Inflammatory macrophage (primary cell): Measurements from ENCODE around the gene RFX3.
A peak's percentile ranks its signal among the peaks of the same experiment; 100 is the strongest.

Source experiments
- DNase-seq, 2 donors: peaks; one replicate each; pipeline ENCODE4 v3.0.0-alpha.2; 2020 to 2022

The RFX3 gene

DNA sequence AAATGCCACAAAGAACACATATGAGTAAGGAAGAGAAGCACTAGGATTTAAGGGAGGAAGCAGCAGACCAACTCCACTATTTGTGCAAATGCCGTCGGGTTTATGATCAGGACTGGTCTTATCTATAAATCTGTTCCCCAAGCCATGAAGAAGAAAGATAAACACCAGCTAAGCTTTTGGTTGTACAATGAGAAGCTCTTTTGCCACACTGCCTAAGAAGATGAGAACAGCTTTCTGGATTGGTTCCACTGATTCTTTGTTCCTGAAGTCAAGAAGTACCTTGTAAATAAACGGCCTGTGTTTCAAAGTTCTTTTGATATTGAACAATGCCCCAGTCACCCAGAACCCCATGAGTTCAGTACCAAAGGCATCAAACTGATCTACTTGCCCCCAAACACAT is 93.9 kb downstream of the RFX3 start:
- no peak for DNase-seq

- DNase-seq: no peak
These were observed 105.9 kb downstream of the RFX3 start for GRCh38 chr9:3419893-3420292.

DNA sequence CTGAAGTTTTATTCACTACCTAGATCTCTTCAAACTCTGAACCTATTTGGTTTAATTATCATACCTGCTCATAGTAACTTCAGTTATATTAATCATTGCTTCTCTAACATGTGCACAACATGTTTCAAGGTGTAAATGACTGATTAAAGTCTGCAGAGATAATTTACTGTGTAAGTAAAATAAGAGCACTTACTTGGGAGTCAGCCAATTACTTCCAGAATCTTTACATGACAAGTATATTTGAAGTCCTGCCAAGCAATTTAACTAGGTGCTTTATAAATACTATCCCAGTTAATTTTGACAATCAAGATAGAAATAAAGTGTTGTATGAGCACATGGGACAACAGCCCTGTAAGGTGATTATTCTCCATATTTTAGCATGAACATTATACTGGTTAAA is 109.9 kb downstream of the RFX3 start:
- no peak for DNase-seq

DNA sequence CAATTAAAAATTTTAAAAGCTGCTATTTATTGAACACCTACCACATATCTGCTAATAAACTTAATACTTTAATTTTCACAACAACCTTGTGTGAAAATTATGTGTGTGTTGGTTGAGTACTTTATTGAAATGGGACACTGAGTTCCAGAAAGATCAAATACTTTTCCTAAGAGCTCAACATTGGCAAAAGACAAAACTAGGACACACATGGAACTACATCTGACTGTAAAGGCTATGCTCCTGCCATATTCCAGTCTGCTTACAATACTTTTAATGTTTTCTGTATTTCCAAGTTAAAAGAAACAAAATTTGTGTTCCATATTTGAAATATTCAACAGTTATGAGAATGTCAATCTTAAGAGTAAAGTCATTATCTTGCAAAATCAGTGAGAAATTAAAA is 111.8 kb downstream of the RFX3 start:
- no peak for DNase-seq

DNA sequence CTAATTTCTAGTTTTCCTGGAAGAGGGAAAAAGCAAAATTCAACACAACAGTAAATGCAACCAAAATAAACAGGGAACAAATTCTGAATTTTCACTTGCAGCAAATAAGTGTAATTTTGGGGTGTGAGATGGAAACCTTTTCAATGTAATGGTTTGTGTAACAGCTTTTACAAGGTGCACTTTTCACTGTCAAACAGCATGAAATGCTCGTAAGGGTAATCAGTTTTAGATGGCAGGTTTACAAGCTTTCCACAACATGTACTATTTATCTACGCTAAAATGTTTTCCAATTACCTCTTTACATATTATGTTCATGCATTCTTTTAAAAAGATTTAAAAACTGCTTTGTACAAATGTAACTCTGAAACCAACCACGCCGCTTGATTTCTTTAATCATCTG is 115.3 kb downstream of the RFX3 start:
- DNase-seq: no peak

- no peak for DNase-seq
These were observed 116.3 kb downstream of the RFX3 start for GRCh38 chr9:3409453-3409852.

DNA sequence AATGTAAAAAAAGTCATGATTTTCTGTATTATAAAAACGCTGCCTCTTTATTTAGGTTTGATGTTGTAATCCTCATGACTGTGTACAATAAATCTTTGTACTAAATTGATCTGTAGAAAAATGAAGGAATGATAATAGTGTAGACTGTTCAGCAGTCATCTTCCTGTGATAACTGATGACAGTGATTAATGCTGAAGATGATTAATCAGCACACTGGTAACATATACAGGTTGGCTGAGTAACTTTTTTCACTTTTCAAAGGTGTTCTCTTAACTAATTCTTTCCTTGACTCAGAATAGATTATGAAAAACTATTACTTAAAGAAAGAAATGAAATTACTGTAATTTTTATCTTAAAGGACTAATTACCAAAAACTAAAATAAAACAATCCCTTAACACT is 122.5 kb downstream of the RFX3 start:
- DNase-seq: no peak

- DNase-seq: no peak
These were observed 124.4 kb downstream of the RFX3 start for GRCh38 chr9:3401221-3401954.

DNA sequence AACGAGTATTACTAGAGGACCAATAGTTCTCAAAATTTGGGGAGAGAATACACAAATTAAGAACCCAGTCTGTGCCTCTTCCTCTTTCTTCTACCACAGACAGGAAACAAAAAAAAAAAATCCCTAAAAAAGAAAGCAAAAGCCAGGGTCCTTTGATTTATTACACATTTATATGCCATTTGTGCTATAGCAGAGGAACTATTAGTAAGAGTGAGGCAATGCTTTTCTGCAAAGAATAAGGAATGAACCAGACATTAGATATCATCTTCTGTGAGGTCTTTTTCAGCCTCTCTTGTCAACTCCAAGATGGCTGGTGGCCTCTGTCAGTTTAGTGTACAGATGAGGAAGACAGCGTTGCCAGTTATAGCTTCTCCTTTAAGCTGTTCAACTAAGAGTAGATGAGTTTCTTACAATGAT is 127.6 kb downstream of the RFX3 start:
- peak; percentile 60 to 85 for DNase-seq

DNA sequence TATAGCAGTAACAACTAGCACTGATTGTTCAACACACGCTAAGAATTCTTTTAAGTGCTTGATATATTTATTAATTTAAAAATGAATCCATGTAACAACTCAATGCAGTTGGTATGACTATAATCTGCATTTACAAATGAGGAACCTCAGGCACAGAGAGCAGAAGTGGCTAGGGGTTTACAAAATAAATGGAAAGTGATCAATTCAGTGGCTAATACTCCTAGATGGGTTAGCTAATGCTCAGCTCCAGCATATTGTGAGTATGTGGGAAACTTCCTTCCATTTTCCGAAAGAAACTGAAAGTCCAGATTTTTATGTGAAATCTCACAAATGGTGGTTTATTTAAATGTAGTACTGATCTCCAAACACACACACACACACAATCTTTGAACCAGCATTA is 128.0 kb downstream of the RFX3 start:
- peak in 1 of 2 donors; percentile 29 for DNase-seq

GRCh38 chr9:3391414-3391813 is 134.4 kb downstream of the RFX3 start:
- no peak for DNase-seq

DNA sequence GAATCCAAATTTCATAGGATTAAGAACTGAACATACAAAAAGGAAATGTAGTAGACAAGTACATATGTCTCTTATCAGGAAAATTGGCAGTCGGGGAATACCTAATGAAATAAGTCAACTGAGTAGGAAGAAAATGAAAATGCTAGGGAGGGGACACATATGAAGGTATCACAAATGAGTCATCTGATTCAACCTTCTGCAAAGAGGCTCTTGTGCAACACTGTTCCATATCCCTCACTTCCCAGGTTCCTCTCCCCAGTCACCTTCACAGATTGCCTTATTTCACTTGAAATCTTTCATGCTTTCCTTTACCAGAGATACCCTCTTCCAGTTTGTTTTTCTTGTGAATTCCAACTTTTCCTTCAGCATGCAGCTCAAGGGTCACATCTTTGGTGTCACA is 139.0 kb downstream of the RFX3 start:
- DNase-seq: no peak

DNA sequence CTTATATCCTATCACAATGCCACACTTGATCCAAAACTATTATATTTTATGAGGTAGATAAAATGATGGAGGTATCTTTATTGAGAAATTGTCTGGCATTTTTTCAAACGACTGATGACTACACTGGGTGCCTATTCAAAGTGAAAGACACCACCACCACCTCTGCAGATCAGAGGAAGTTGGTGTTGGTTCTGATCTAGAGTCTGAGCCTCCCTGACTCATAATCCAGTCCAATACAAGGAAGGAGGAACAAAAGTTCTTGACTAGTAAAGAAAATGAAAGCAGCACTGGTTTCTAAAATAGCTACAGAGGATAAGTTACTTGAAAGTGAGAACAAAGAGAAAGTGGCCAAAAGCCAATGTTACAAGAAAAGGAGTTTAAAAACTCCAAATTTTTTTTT is 139.9 kb downstream of the RFX3 start:
- DNase-seq: peak; percentile 28 to 41

DNA sequence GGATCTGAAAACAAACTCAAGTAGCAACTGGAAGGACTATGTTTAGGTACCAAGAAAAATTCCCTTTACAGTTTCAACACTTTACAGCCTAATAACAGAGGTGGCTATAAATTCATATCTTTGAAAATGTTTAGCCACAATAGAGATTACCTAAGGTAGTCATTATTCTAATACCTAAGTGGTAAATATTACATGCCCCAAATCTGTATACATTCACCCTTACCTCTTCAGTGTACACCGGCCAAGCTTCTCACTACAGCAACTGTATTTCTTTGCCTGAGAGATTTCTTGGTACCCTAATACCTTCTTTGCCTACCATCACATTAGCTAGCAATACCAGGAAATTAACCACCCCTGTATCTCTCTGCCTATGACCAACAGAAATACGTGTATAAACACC is 154.0 kb downstream of the RFX3 start:
- no peak for DNase-seq

DNA sequence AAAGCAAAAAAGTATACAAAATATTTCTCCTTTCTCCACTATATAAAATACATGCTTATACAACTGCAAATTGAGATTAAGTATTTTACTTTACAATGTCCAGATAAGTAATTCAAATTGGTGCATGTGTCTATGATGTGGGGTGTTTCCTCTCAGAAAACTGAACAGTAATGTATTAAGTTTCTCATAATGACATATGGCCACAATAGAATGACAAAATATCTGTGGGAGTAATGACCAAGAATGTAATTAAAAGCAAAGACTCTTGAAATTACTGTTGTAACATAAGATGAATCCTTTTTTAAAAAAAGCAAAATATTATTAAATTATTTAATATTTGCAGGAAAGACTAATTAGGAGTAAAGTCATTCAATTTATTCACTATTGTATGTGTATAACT is 155.1 kb downstream of the RFX3 start:
- DNase-seq: no peak

GRCh38 chr9:3367185-3367584 is 158.6 kb downstream of the RFX3 start:
- peak; percentile 23 to 31 for DNase-seq

DNA sequence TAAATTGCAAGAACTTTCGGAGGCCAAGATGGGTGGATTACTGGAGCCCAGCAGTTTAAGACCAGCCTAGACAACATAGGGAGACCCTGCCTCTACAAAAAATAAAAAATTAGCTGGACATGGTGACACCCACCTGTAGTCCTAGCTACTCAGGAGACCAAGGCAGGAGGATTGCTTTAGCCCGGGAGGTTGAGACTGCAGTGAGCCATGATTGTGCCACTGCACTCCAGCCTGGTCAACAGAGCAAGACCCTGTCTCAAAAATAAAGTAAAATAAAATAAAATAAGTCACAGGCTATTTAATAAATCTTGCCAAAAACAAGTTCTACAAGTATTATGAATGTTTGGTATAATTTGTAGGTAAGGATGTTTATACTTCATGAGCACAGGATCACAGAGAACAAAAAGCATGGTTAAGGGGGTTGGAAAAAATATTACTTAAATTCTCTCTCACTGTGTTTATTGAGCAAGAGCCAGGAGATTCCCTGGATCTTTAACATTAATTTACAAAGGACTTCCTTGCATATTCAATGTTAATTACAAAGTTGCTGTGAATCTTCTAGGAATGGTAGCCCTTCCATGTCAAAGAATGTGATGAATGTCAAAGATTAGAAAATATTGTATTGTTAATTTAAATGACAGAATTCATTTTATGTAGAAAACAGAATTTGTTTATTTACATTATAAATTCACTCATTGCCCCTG is 164.0 kb downstream of the RFX3 start:
- no peak for DNase-seq

DNA sequence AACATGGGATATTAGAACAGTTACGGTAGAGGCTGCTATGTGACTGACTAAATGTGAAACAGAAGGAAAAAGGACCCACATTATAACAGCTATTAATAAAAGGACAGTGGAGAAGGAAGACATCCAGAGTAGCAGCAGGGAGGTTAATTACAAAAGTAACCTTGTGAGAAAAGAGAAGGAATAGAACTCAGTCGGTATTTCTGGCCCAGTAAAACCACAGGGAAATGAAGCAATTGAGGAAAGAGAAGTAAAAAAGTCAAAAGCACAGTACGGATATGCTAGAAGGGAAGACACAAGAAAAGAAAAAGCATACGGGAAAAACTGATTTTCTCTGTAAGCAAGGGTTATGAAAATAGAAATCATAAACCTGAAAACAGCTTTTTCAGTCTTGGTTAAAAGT is 164.7 kb downstream of the RFX3 start:
- peak; percentile 39 to 78 for DNase-seq

GRCh38 chr9:3360245-3360644 is 165.6 kb downstream of the RFX3 start:
- DNase-seq: no peak

GRCh38 chr9:3359778-3360177 is 166.0 kb downstream of the RFX3 start:
- DNase-seq: no peak

- no peak for DNase-seq
These were observed 166.6 kb downstream of the RFX3 start for GRCh38 chr9:3359048-3359692.

DNA sequence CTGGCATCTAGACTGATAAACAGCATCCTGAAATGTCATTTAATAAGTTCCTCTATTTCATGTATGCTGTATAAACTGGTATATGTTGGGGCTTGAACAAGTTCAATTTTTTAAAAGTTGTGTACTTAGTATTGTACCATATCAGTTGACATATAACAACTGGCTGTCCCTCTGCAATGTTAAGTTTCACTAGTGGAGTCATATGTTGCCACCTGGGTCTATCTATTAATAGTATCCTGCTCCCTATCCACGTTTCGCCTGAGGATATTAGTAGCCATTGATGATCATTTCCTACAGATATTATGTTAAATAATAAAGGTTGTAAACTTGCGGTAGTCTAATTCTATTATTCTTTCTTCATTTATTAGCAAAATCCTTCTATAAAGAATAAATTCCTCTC is 177.6 kb downstream of the RFX3 start:
- no peak for DNase-seq

GRCh38 chr9:3346549-3346948 is 179.3 kb downstream of the RFX3 start:
- DNase-seq: no peak

DNA sequence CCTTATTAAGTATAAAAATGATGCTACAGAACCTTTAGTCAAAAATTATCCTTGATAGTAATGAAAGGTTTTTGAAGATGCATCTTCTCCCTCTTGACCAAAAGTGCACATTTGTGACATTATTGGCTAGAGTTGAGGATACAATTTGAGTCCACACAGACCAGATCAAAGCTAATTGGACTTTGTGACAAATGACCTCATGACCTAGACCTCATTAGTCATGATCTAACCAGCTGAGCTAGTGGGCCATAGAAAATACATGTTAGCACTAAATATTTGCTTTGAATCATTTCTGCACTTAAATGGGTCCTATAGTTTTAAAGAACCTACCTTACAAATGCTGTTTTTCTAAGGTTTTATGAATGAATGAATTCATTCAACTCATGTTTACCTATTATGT is 182.1 kb downstream of the RFX3 start:
- no peak for DNase-seq
